Activated naive CD4-positive, alpha-beta T cell (primary cell): ENCODE data around the gene CAPN5.

Experiments
- DNase-seq, 4 experiments: peaks; one replicate each; lab custom pipeline; 2025; lab: John Stamatoyannopoulos, UW

The CAPN5 gene

DNA sequence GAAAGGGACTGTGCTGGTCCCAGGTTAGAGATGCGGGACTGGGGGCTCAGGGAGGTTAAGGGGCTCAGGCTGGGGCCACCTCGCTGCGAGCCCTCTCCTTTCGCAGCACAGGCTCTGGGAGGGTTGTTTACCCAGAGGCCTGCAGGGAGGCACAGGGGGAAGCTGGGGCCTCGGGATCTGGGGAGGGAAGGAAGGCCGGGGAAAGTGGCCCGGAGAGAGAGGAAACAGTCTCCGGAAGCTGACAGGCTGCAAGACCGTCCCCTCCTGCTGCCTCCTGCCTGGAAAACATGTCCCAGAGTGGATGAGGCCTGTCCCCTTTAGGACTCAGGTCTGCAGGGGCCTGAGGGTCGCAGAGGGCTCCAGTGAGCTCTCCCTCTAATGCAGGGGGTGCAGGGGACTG, 106.7 kb downstream of the CAPN5 start:
- DNase-seq: no peak

DNA sequence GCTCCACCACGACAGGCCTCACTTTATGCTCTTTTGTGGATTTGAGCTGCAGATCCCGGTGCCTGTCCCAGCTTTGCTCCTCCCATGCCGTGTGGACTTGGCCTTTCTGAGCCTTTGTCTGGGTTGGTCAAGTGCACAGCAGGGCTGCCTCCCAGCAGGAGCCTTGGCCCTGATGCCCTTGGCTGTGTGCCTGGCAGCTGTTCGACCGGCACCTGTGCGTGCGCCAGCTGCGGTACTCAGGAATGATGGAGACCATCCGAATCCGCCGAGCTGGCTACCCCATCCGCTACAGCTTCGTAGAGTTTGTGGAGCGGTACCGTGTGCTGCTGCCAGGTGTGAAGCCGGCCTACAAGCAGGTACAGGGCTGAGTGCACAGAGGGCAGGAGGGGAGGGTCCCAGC, 107.8 kb downstream of the CAPN5 start:
- no peak for DNase-seq

DNA sequence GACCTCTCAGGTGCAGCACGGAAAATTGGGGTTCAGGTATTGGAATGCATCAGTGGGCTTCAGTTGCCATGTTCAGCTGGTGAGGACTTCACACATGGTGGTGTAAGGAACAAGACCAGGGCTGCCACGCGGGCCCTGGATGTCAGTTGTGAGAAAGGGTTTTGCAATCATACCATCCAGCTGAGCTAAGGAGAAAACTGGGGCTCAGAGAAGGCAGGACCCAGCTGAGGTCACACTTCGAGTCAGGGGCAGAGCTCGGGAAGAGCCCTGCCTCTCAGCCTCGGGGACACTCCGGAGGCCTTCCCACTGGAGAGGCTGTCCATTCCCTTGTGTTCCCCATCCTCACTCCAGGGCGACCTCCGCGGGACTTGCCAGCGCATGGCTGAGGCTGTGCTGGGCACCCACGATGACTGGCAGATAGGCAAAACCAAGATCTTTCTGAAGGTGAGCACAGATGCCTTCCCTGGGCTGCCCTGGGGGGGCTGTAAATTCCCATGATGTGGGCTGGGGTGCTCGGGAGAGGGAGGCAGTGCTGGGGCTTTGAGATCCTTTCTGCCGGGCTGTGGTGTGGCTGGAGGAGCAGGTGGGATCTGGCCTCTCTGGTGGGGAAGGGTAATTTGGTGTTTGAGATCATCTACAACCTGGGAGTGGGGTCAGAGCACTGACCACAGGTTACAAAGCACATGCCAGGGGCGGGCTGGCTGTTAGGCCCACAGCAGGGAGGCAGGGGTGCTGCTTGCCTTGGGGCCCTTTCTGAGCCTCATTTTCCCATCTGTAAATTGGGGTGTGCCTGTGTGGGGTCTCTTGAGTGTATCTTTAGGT, 108.5 kb downstream of the CAPN5 start:
- no peak for DNase-seq
